Endodermal cell (in vitro differentiated cells): ENCODE results near the gene MYL12A. TPM values are rescaled to one million over a fixed set of nuclear protein-coding genes. Genes with fewer than 3 reads are reported as not detected.

Experiments used
- DNase-seq: peaks from one replicate; pipeline ENCODE4 v3.0.0-alpha.2; 2017
- H3K27ac ChIP-seq: 2 replicates; pipeline ENCODE4 v1.5.1; 2013; ENCODE audit warnings: mild to moderate bottlenecking, low read depth, low read length, moderate library complexity
- H3K27me3 ChIP-seq: 2 replicates; pipeline ENCODE4 v1.6.1; 2013; ENCODE audit warnings: mild to moderate bottlenecking, low read length, moderate library complexity; ENCODE audit not compliant: insufficient read depth, control insufficient read depth, poor library complexity, severe bottlenecking
- H3K36me3 ChIP-seq: 2 replicates; pipeline ENCODE4 v1.7.0; 2013; ENCODE audit warnings: mild to moderate bottlenecking, low read length, moderate library complexity; ENCODE audit not compliant: control insufficient read depth, insufficient read depth
- H3K4me1 ChIP-seq: one replicate; pipeline ENCODE4 v1.7.0; 2013; ENCODE audit warnings: low read length; ENCODE audit not compliant: control insufficient read depth, insufficient read depth
- H3K4me3 ChIP-seq: 2 replicates; pipeline ENCODE4 v1.5.1; 2013; ENCODE audit warnings: mild to moderate bottlenecking, low read length, moderate library complexity
- H3K9ac ChIP-seq: 2 replicates; pipeline ENCODE4 v1.6.1; 2013; ENCODE audit warnings: mild to moderate bottlenecking, low read length, moderate library complexity; ENCODE audit not compliant: poor library complexity, severe bottlenecking; ENCODE audit errors: extremely low read depth
- H3K9me3 ChIP-seq: 2 replicates; pipeline ENCODE4 v1.6.1; 2013; ENCODE audit warnings: mild to moderate bottlenecking, low read length, moderate library complexity; ENCODE audit not compliant: control insufficient read depth
- H3K27ac Mint-ChIP-seq: 2 replicates; pipeline ENCODE4 v1.8.0; 2020; ENCODE audit warnings: mixed read lengths
- H3K27me3 Mint-ChIP-seq: 2 replicates; pipeline ENCODE4 v1.8.0; 2021; ENCODE audit warnings: mild to moderate bottlenecking, mixed read lengths; ENCODE audit not compliant: insufficient read depth
- H3K36me3 Mint-ChIP-seq: 2 replicates; pipeline ENCODE4 v1.8.0; 2020; ENCODE audit warnings: low read depth, mixed read lengths
- H3K4me1 Mint-ChIP-seq: 2 replicates; pipeline ENCODE4 v1.8.0; 2020; ENCODE audit warnings: mixed read lengths
- H3K4me3 Mint-ChIP-seq: 2 replicates; pipeline ENCODE4 v1.8.0; 2020; ENCODE audit warnings: mild to moderate bottlenecking, moderate library complexity, mixed read lengths
- H3K9me3 Mint-ChIP-seq: 2 replicates; pipeline ENCODE4 v1.8.0; 2020; ENCODE audit warnings: mild to moderate bottlenecking, mixed read lengths
- WGBS, 2 experiments: methylation state at CpG; one replicate each; pipeline versions ENCODE4 v1.1.5 to v1.1.7; 2013; ENCODE audit warnings: missing lambda C conversion rate in 2 of 2, mixed read lengths in 1 of 2; ENCODE audit not compliant: insufficient coverage in 1 of 2, insufficient read length in 1 of 2; 5-methylcytosine and 5-hydroxymethylcytosine counted together
- total RNA-seq, 2 donors: library from RNA; stranded (reverse); fragmentation: NEBNext Ultra II Directional in 1 of 2; extraction: Animal tissue kit (Norgen Biotek cat#: 25700) in 1 of 2; gene quantifications; 2 replicates in 1 of 2; 3 replicates in 1 of 2; pipeline ENCODE4 v1.2.1, GENCODE V29; 2021
- TF ChIP-seq, protein P1 (sequence below): fragments of 200-600 bp; sonication (generic); conservative IDR thresholded peaks from 2 replicates; pipeline ENCODE4 v1.5.0; 2021; ENCODE audit warnings: antibody characterized with exemption, mild to moderate bottlenecking

MYL12A gene
- total RNA-seq, 2 donors from 2014 or later, result 267 to 271 TPM

DNA sequence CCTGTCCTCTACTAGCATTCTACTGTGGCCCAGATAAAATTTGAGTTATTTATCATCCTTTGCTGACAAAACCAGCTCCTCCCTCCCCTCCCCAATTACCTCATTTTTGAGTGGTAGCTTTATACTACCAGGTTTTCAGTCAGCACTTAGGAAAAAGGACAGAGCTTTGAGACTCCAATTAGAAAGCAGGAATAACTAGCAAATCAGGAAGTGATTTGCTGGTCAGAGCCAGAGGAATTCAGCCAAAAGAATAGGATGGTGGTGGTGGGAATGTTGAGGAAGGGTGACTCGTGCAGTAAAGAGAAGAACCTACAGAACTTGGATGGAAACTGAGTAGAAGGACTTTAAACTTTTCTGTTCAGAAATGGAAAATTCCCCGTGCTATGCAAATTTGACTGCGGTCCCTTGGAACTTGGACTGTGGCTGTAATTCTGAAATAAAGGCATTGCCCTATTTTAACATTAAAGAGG, 18.0 kb downstream of the MYL12A start:
- H3K4me1 Mint-ChIP-seq, result peaks cover 50% of the 10 kb centered on the region
- Histone ChIP-seq H3K4me1 (no peaks in the 10 kb centered on the region), H3K27me3 (no peaks in the 10 kb centered on the region), H3K9me3 (no peaks in the 10 kb centered on the region), H3K4me3 (peak overlapping the region; percentile 56), H3K36me3 (peaks cover 8% of the 10 kb centered on the region), H3K9ac (no peak overlapping the region), H3K27ac (no peak overlapping the region)
- no peak overlapping the region for H3K27ac Mint-ChIP-seq
- no peaks in the 10 kb centered on the region for H3K36me3 Mint-ChIP-seq
- H3K9me3 Mint-ChIP-seq, result no peaks in the 10 kb centered on the region
- 88 to 93% methylated on average over 3 of the region's 3 CpGs for WGBS, 2 experiments
- no peak for DNase-seq
- TF ChIP-seq, protein P1, sequence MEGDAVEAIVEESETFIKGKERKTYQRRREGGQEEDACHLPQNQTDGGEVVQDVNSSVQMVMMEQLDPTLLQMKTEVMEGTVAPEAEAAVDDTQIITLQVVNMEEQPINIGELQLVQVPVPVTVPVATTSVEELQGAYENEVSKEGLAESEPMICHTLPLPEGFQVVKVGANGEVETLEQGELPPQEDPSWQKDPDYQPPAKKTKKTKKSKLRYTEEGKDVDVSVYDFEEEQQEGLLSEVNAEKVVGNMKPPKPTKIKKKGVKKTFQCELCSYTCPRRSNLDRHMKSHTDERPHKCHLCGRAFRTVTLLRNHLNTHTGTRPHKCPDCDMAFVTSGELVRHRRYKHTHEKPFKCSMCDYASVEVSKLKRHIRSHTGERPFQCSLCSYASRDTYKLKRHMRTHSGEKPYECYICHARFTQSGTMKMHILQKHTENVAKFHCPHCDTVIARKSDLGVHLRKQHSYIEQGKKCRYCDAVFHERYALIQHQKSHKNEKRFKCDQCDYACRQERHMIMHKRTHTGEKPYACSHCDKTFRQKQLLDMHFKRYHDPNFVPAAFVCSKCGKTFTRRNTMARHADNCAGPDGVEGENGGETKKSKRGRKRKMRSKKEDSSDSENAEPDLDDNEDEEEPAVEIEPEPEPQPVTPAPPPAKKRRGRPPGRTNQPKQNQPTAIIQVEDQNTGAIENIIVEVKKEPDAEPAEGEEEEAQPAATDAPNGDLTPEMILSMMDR, result no peak
- H3K27me3 Mint-ChIP-seq, result no peaks in the 10 kb centered on the region
- H3K4me3 Mint-ChIP-seq, result no peak overlapping the region

DNA sequence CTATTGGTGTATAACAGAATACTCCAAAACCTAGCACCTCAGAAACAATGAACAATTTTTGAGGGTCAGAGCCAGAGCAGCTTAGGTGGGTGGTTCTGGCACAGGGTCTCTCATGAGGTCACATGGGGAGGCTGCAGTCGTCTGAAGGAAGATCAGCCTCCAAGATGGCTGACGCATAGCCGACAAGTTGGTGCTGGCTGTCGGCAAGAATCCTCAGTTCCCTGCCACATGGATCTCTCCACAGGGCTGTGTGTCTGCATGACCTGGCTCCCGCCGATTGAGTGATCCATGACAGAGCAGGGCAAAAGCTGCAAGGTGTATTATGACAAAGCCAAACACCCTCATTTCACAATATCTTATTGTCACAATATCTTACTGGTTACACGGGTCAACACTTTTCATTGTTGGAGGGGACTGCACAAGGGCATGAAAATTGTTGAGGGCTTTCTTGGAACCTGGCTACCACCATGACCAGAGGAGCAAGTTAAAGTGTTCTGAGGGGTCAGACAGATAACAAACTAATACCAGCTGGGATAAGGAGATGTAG, 18.5 kb downstream of the MYL12A start:
- Histone ChIP-seq H3K27ac (no peak overlapping the region), H3K36me3 (peaks cover 8% of the 10 kb centered on the region), H3K4me3 (no peak overlapping the region), H3K27me3 (no peaks in the 10 kb centered on the region), H3K9me3 (no peaks in the 10 kb centered on the region), H3K4me1 (no peaks in the 10 kb centered on the region), H3K9ac (no peak overlapping the region)
- TF ChIP-seq, protein P1, result no peak
- no peaks in the 10 kb centered on the region for H3K9me3 Mint-ChIP-seq
- no peak overlapping the region for H3K4me3 Mint-ChIP-seq
- 68 to 79% methylated on average over 3 to 7 of the region's 7 CpGs for WGBS, 2 experiments
- H3K36me3 Mint-ChIP-seq, result no peaks in the 10 kb centered on the region
- no peak for DNase-seq
- H3K4me1 Mint-ChIP-seq, result peaks cover 45% of the 10 kb centered on the region
- H3K27me3 Mint-ChIP-seq, result no peaks in the 10 kb centered on the region
- no peak overlapping the region for H3K27ac Mint-ChIP-seq

DNA sequence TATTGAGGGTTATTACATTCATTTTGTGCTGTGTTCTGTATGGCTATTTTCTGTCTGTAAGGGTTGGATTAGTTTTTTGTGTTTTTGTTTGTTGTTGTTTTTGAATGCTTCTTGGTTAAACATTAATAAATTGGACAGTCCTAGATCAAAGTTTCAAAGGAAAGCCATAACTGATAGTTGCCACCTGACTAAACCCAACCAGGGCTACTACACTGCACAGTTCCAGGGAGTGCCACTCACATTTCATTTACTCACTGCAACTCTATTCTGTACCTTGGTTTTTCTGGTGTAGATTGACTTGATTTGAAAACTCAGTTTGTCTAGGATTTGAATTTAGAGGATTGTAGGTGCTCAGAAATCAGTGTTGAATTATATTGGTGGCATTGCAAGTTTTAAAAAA, 20.7 kb downstream of the MYL12A start:
- Histone ChIP-seq H3K9ac (no peak overlapping the region), H3K27ac (no peak overlapping the region), H3K27me3 (no peaks in the 10 kb centered on the region), H3K4me3 (no peak overlapping the region), H3K4me1 (no peaks in the 10 kb centered on the region), H3K9me3 (no peaks in the 10 kb centered on the region), H3K36me3 (peaks cover 20% of the 10 kb centered on the region)
- no peaks in the 10 kb centered on the region for H3K9me3 Mint-ChIP-seq
- no peak for DNase-seq
- H3K27me3 Mint-ChIP-seq, result no peaks in the 10 kb centered on the region
- H3K27ac Mint-ChIP-seq, result no peak overlapping the region
- peaks cover 41% of the 10 kb centered on the region for H3K4me1 Mint-ChIP-seq
- H3K36me3 Mint-ChIP-seq, result peaks cover 6% of the 10 kb centered on the region
- H3K4me3 Mint-ChIP-seq, result no peak overlapping the region
- TF ChIP-seq, protein P1, result no peak
